HEK293T (cell line): Measurements from ENCODE around the gene SLC18B1.

Source experiments
- BHLHE40 ChIP-seq: fragments of 450-650 bp; IDR thresholded peaks from 2 replicates; pipeline ENCODE4 v1.6.1; 2016; ENCODE audit warnings: mild to moderate bottlenecking, moderate library complexity, borderline replicate concordance
- ELF4 ChIP-seq: fragments of 450-650 bp; IDR thresholded peaks from 2 replicates; pipeline ENCODE4 v1.6.1; 2017; ENCODE audit warnings: antibody characterized with exemption
- FOXA1 ChIP-seq: fragments of 450-650 bp; IDR thresholded peaks from 2 replicates; pipeline ENCODE4 v1.6.1; 2016; ENCODE audit warnings: mild to moderate bottlenecking
- FOXK2 ChIP-seq: fragments of 450-650 bp; IDR thresholded peaks from 2 replicates; pipeline ENCODE4 v1.6.1; 2016; ENCODE audit warnings: mild to moderate bottlenecking
- FOXM1 ChIP-seq: fragments of 450-650 bp; IDR thresholded peaks from 2 replicates; pipeline ENCODE4 v1.6.1; 2017; ENCODE audit warnings: mild to moderate bottlenecking, borderline replicate concordance
- HDGF ChIP-seq: fragments of 450-650 bp; IDR thresholded peaks from 2 replicates; pipeline ENCODE4 v1.6.1; 2017; ENCODE audit warnings: antibody characterized with exemption, borderline replicate concordance
- L3MBTL2 ChIP-seq: fragments of 450-650 bp; conservative IDR thresholded peaks from 2 replicates; pipeline ENCODE4 v1.6.1; 2016; ENCODE audit warnings: mild to moderate bottlenecking
- PKNOX1 ChIP-seq: fragments of 450-650 bp; IDR thresholded peaks from 2 replicates; pipeline ENCODE4 v1.6.1; 2016
- SP1 ChIP-seq: fragments of 450-650 bp; IDR thresholded peaks from 2 replicates; pipeline ENCODE4 v1.6.1; 2017
- SUZ12 ChIP-seq: fragments of 450-650 bp; IDR thresholded peaks from 2 replicates; pipeline ENCODE4 v1.6.1; 2016; ENCODE audit warnings: mild to moderate bottlenecking
- ZNF384 ChIP-seq: fragments of 450-650 bp; IDR thresholded peaks from 2 replicates; pipeline ENCODE4 v1.6.1; 2016

DNA sequence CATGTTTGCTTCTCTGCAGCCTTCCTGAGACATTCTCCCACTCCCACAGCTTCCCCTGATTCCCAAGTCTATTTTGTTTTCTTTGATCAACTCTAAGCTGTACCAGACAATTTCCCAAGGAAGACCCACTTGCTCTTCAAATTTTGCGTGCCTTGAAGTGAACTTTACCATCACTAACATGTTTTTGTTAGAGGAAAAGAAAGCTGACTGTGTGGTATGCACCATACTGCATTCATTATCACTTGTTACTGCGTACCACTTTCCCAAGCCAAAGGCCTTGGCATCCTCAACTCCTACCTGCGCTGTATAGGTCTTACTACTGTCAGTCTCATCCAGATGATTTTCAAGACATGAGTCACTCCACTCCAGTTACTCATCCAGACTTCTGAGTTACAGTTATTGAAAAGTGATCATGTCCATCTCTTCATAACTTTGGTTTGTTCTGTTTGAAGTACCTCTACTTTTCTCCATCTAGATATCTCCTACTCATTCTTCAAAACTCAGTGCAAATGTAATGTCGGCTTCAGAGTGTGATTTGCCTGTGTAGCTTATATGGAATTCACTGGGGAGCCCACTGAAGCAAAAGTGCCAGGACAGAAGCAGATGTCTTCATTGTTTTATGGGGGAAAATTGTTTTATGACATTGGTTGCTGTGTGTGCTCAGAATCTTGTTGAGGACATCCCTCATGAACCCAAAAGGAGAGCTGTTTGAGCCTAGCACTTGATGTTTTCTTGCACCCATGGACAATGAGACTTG lies 21.1 kb upstream of the SLC18B1 start:
- TF ChIP-seq L3MBTL2 (no peak), FOXA1 (no peak), PKNOX1 (no peak), ELF4 (peak; percentile 39; the same call in 1 of the 2 replicates), SP1 (no peak), FOXM1 (no peak), FOXK2 (no peak), BHLHE40 (no peak), HDGF (no peak), ZNF384 (no peak), SUZ12 (no peak)
